Fibroblast of peridontal ligament (primary cell): ENCODE measurements around the gene ITPKB.
"Not testable (repeated sequence)": the region's sequence is repeated elsewhere in the genome, so short reads cannot be mapped to it uniquely, and the experiment has no call there.

Experiments used
- DNase-seq: peaks from one replicate; pipeline ENCODE4 v3.0.0-alpha.2; 2010; ENCODE audit errors: extremely low read depth

ITPKB gene

DNA sequence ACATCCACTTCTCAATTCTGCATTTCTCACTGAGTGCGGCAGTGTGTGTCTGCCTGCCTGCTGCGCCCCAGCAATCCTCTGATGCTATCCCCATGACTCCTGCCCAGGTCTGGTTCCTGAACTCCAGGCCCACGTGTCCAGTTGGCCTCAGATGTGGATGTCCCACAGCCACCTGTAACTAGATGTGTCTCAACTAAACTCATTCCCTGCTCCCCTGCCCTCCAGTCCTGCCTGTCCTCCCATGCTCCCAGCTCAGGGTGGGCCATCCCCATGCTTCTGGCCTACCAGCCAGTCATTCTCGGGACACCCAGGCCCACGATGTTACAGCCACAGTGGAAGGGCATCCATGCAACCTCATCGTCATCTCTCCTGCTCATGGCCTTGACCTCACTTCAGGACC lies 113.8 kb downstream of the ITPKB start:
- no peak for DNase-seq

DNA sequence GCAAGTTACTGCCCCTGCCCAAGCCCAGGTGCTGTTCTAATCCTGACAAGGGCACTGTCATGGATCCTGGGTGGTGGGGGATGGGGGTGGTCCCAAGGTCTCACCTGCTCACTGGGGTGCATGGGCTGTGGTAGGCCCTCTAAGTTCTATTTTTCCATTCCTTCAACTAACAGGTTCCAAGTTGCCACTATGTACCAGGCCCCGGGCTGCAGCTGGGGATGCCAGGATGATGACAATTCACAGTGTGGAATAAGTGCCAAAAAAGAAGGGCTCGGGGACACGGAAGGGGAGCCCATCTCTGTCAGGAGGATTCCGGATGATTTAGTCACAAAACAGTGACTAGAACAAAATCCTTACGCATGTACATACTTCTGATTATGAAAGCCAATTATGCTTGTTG lies 114.6 kb downstream of the ITPKB start:
- DNase-seq = peak; percentile 32

DNA sequence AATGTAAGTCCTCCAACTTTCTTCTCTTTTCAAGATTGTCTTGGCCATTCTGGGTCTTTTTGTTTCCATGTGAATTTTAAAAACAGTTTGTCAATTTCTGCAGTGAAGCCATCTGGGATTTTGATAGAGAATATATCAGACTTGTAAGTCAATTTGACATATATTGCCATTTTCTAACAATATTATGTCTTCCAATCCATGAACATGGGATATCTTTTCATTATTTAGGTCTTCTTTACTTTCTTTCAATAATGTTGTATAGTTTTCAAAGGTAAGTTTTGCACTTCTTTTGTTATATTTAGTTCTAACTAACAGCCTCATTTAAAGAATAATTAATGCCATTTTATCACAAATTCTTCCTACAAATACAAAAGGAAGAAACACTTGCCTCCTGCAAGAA lies 117.1 kb downstream of the ITPKB start:
- no peak for DNase-seq

DNA sequence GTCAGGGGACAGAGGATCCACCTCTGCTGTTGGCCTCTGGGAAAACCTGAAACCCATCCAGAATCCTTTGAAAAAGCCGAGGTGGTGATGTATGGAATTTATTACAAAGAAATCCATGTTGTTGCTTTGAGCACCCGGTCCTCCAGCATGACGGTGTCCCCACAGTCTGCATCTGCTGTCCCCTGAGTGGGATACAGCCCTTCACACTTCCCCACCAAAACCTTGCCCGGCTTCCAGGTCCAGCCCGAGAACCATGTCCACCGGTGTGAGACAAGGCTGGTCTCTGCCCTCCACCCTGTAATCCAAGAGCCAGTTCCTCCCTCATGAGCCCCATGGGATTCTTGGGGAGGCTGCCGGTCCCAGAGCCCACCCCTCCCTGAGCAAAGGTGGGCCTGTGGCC lies 120.1 kb downstream of the ITPKB start:
- no peak for DNase-seq

DNA sequence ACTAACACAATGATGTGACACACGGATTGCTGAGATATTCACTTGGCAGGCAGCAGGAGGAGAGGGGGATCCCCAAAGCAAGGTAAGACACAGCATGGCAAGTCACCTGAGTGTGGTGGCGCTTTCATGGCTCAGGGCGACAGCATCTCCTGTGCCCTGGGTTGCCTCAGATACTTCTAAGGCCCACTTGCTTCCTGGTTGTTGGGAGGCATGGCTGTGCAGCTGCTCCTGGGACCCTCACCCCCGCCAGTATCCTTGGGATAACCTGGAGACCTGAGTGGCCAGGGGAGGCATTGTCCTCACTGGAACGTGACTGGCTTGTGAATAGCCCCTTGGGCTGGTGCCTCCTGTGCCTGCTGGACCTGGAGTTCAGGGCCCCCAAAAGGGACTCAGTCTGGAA lies 120.7 kb downstream of the ITPKB start:
- DNase-seq = no peak

DNA sequence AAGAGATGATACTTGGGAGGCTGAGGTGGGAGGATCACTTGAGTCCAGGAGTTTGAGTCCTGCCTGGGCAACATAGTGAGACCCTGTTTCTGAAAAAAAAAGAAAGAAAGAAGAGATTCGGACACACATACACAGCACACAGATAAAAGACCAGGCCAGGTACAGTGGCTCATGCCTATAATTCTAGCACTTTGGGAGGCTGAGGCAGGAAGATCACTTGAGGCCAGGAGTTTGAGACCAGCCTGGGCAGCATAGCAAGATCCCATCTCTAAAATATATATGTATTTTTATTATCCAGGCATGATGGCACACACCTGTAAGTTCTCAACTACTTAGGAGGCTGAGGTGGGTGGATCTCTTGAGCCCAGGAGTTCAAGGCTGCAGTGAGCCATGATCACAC lies 121.4 kb downstream of the ITPKB start:
- DNase-seq = not testable (repeated sequence)

DNA sequence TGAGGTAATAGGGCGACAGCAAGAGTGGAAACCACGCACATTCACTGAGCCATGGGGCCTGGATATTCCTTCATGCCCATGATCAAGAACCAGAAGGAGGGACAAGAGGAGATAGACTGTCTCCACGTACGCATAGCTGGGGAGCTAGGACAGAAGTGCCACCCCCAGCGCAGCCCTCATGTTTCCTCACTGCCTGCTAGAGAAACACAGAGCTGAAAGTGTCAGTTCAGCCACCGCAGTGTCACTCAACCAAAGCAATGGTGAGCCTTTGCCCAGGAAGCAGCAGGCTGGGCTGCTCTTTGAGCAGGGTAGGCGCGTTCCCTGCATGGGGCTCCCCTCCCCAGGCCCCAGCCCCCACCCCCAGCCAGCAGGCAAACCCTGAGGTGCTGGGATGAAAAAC lies 122.0 kb downstream of the ITPKB start:
- no peak for DNase-seq

DNA sequence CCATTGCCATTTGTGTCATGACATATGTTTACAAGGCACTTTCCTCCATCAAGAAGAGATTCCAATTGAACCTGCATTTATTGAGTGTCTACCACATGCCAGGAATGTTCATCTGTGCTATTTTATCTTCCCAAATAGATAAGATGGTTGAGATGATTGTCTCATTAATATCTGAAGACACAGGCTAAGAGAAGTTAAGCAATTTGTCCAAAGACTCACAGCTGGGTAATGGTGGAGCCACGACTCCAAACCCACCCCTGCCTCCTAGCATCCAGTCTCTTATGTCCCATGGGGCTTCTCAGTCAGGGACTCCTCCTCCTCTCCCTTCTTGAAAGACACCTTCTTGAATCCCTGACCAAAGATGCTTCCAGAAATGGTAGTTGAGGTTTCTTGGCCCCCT lies 122.4 kb downstream of the ITPKB start:
- no peak for DNase-seq

DNA sequence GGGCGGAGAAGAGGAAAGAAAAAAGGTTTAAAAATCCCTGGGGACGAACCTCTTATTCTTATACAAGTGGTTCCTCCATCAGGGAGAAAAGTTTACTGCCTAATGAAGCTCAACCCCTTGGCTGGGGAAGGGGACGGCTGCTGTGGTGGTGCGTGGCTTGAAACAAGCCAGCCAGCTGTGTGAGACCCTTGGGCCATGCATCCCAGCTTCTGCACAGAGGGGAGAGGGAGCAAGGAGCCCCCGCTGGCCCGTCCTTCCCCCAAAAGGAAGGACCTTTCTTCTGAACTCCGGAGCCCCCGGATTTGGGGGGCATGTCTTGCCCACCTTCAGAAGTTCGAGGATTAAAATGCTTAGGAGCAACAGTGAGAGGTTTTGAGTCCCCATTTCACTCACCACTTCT lies 123.2 kb downstream of the ITPKB start:
- DNase-seq = no peak

DNA sequence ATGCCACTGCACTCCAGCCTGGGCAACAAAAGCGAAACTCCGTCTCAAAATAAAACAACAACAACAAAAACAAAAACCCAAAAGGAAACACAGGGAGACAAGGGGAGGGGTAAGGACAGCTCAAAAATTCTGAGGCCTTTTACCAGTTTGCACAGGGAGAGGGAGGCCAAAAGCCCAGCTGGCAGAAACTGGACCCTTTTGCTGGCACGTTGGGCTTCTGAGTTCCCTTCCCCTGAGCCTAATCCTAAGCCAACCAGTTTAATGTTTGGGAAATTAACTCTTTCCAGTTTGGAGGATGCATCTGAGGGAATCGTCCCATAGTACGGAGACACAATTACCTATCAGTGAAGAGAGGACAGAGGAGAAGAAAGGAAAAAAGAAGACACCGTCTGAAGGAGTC lies 127.1 kb downstream of the ITPKB start:
- not testable (repeated sequence) for DNase-seq

DNA sequence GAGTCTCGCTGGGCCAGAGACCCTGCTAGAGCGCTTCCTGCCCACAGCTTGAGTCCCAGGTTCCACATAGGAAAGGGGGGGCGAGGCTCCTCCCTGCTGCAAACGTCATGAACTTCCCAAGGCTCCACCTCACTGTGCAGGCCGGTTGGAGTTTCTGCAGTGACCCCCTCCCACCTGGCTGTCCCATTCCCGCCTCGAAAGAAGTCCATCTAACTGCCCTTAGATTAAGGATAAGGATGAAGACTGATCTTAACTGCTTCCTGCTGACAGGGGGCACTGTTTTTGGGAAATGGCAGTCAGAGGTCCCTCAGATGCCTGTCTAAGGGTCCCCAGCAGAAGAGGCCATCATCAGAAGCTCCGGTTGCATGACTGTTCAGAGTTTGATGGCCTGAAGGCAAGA lies 127.8 kb downstream of the ITPKB start:
- DNase-seq = no peak

DNA sequence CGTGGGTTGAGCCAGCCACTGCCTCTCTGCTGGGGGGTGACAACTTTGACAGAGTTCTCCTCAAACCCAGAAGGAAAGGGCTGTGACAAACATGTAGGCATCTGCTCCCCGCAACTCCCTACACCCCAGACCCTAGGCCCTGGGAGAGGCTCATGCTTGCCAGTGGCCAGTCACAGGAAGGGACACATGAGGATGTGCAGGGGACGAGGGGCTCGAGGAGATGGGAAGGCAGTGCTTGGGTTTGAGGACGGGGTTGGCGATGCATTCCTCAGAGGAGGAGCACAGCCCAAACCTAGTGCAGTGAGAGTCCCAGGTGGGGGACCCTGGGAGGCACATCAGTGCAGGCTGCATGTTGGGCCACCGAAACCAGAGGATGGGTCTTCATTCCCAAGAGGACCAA lies 128.4 kb downstream of the ITPKB start:
- DNase-seq = no peak

DNA sequence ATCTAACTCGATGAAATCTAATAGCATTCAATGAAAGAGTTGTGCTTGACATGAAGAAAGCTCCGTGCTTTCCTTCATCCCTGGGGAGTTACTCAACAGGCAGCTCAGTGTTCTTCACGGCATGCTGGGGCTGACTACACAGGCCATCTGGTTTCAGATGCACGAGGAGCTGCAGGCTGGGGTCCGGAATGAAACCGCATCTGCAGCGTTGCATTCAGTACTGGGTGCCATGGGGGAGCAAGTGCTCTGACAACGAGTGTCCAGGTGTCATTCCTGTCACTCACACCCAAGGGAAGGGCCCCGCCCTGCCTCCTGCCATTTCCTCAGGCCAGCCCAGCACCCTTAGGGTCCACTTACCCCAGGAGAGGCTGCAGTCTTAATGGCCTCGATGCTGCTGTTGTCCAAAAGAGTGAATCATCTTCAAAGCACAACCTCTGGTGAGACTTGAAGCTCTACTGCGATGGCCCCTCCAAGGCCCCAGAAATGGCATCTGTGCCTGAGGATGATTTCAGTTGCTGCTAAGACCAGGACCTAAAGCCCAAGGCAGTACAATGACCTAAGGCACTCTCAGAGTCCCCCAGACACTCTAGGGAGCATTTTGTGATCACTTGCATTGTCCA lies 129.1 kb downstream of the ITPKB start:
- peak; percentile 87 for DNase-seq

DNA sequence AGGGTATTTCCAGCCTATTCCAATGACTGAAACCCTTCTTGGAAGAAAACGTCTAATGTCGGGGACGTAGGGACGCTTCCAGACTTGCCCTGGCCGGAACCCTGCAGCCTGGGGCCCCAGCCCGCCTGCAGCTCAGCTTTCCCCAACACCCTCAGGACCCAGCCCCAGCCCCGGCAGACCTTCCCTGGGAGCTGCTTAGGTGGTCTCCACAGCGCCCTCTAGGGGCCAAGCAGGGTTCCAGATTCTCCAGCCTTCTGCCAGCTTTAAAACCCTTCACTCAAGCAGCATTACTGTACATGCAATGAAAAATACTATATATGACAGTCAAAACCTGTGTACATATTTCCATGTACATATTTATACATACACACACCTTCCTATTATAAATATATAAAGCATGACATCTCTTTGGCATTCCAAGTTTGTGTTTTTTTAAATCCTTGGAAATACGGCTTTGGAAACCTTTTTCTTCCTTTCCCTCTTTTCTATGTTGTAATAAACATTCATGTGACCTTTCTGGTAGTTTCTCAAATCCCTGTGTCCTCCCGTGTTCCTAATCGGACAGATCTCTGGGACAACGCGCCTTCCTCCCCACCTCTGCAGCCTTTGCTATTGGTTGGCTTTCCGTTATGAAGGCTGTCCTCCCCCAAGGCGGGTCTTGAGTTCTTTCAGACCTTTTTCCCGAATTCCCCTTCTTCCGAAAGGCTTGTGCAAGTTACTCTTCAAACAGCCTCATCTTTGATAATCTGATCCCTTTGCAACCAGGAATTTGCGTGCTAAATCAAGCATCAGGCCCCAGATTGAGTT lies 130.2 kb downstream of the ITPKB start:
- peak; percentile 37 for DNase-seq

DNA sequence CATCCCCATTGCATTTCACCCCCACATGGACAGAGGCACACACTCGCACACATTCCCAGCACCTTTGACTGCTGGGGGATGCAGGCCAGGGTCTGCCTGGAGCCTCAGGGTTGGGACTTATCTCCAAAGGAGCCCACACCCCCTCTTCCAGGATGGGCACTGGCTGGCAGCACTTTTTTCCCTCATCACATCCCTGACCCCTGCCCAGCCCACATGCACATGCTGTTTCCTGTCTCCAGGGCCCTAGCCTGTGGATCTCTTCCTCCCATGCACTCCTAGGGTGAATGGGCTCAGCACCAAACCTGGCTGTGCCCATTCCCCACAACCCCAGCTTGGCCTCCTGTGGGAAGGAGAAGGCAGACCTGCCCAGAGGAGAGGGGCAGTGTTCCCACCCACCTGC lies 131.3 kb downstream of the ITPKB start:
- DNase-seq = no peak

DNA sequence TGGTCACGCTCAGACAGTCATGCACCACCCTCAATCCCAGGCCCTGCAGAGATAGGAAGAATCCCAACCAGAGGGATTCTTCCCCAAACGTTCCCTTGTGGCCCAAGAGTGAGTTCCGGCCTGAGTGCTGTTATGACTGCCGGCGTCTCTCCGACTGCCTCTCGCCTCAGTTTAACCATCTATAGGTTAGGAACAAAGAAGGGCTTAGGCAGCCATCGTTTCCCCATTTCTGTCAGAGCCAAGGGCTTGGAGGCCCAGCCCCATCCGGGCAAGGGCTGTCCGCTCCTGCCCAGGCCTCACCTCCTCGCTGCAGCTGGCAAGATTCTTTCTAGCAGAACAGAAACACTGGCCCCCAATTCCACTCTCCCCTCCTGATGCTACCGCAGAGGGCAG lies 131.8 kb downstream of the ITPKB start:
- no peak for DNase-seq

DNA sequence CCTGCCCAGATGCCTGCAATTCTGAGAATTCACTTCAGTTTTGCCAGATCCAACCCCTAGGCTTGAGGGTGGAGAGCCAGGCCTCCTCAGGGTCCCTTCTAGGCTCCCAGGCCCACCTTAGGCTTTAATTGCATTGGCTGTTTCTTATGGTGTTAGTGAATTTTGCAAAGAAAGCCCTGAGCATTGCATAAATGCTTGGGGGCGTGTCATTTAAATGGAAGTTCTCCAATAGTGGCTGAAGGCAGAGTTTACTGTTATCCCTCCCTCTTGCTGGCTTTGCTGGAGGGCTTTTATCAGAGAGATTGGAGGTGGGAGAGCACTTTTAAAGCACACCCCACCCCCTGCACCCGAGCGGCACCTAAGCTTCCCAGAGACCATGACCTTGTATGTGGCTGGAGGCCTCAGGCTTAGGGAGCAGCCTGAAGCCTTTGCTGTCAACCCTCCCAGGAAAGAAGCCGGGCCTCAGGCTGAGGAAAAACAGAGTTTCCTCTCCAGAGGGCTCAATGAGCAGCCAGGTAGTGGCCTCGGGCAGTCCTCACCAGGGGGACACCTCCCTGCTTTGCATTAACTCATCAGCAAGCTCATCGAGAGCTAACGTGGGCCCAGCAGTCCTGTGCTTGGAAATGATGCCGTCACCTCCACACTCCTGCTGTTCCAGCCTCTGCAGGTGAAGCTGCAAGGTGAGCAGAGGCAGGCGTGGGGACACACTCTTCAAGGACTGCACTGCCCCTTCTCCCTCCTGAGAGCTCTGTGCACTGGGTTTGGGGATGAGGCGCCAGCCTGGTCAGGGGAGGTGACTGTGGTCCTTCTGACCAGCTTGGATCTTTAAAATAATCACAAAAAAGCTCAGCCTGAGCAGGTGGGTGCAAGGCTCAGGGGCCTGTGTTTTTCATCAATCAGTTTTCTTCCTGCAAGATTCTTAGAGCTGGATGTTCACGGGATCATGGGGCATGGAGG lies 132.5 kb downstream of the ITPKB start:
- peak; percentile 29 for DNase-seq

DNA sequence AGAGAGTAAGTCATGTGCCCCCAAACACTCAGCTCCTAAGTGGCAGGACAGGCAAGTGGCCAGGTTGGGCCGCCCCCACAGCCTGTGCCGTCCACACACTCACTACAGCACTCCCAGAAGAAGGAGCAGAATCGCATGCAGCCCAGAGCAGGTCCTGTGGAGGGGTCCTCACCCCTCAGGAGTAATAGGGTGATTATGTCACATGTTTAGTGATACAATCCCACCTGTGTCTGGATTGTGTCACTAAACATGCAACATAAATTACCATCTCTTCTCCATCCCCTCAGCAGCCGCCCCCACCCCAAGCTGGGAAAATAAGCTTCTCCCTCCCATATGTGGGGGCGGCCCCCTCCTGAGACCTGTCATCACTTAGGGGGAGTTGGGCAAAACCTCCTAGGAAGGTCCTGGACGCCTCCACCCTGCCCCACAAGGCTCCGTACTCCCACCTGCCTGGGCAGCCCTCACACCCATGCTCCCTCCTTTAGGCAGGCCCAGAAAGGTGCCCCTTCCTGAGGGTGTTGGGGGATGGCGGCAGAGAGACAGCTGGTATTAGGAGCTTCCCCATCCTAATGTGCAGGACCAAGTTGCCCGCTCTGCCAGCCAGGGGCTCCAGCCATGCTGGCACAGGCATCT lies 133.6 kb downstream of the ITPKB start:
- DNase-seq = no peak

DNA sequence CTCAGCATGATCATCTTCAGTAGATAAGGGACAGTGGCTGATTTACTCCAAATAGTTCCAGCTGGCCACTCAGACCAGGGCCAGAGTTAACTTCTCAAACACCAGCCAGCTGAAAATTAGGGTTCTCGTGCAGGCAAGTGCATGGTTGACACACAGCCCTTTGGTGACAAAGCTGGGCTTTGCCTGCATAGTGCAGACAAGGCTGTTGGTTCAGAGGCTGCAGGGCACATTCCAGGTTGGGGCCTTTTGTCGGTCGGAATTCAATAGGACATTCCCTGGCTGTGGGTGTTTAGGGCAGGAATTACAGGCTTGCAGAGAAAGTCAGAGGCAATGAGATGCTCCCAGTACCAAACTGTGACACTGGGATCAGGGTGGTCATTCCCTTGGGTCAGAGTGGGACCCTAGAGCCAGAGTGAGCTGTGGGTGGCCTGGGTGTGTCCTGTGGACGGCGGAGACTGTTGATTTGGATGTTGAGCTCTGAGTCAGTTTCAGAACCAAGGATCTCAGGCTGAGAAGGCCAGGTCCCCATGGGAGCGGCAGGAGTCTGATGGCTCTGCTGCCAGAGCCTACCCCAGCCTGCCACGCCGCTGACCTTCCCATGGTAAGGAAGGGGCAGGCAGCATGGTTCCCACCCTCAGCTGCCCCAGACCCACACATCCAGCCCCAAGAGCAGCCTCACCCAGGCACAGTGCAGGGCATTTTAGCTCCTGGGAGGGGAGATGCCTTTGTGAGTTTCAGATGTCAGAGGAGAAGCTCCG lies 134.3 kb downstream of the ITPKB start:
- DNase-seq = no peak

DNA sequence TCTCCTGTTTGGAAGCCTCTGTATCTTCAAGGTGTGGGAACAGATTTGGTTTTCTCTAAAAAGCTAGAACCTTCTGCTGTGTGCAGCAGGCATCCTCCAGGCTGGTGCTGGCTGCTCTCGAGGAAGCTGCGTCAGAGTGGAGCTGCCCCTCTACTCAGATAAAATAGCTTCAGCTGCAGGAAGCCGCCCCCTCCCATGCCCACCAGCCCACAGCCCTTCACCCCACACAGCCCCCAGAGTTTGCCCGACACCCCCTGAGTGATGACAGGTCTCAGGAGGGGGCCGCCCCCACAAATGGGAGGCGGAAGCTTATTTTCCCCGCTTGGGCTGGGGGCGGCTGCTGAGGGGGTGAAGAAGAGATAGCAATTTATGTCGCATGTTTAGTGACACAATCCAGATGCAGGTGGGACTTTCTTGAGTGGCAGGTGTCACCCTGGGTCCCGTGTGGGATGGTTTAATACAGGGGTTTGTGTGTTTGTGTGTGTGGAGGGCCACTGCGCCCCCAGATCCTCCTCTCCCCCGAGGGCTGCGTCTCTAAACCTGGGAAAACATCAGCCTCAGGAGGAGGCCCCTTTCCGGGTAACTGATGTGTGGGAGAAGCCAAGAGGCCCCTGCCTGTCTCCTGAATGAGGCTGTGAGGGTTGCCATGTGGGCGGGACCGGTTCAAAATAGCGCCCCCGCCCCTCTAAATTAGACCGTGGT lies 135.1 kb downstream of the ITPKB start:
- DNase-seq = no peak
